Upper lobe of left lung (tissue), 4 donors: ENCODE results near the gene CTU1.

Experiments used
- POLR2A ChIP-seq, 4 donors: fragments of 450-650 bp; IDR thresholded peaks; one replicate each; pipeline ENCODE4 v1.5.1; 2016 to 2017; ENCODE audit warnings: antibody characterized with exemption in 4 of 4, mild to moderate bottlenecking in 2 of 4
- POLR2AphosphoS5 ChIP-seq, 2 donors: sonication (generic); formaldehyde crosslinking; IDR thresholded peaks; one replicate each; pipeline ENCODE4 v1.5.1; 2017; ENCODE audit warnings: antibody characterized with exemption in 2 of 2
- TF ChIP-seq, protein P1 (sequence below), 6 experiments: fragments of 450-650 bp in 4 of 6; fragments of 200-600 bp in 2 of 6; sonication (generic) in 2 of 6; IDR thresholded peaks; one replicate each; pipeline ENCODE4 v1.5.1; 2016 to 2019; ENCODE audit warnings: antibody characterized with exemption in 6 of 6

DNA sequence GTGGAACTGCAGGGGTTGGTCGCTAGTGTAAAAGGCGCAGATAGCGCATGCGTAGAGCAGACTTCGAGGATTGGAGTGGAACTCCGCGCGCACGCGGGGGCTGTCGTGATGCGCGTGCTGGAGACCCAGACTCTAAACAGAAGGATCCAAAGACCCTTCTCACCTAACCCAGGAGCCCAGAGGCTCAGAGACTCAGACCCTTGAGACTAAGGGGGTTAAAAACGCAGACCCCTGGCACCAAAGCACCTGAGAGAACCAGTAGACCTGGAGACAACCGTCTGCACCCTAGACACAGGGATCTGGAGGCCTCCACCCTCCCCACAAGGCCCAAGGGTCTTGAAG is 567 bp upstream of the CTU1 start:
- TF ChIP-seq, protein P1, sequence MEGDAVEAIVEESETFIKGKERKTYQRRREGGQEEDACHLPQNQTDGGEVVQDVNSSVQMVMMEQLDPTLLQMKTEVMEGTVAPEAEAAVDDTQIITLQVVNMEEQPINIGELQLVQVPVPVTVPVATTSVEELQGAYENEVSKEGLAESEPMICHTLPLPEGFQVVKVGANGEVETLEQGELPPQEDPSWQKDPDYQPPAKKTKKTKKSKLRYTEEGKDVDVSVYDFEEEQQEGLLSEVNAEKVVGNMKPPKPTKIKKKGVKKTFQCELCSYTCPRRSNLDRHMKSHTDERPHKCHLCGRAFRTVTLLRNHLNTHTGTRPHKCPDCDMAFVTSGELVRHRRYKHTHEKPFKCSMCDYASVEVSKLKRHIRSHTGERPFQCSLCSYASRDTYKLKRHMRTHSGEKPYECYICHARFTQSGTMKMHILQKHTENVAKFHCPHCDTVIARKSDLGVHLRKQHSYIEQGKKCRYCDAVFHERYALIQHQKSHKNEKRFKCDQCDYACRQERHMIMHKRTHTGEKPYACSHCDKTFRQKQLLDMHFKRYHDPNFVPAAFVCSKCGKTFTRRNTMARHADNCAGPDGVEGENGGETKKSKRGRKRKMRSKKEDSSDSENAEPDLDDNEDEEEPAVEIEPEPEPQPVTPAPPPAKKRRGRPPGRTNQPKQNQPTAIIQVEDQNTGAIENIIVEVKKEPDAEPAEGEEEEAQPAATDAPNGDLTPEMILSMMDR (IDR thresholded peaks at IDR 0.05) = peak in 1 of 6 experiments; percentile 3
- TF ChIP-seq POLR2AphosphoS5 (IDR thresholded peaks at IDR 0.05) = no peak
- no peak for TF ChIP-seq POLR2A (IDR thresholded peaks at IDR 0.05)
